ENCODE data around the gene F13A1. TPM values are rescaled to one million over a fixed set of nuclear protein-coding genes. Genes with fewer than 3 reads are reported as not detected.

Gene F13A1
- polyA plus RNA-seq, 10 donors, result 42.0 to 93.9 (median 54.2) TPM

DNA sequence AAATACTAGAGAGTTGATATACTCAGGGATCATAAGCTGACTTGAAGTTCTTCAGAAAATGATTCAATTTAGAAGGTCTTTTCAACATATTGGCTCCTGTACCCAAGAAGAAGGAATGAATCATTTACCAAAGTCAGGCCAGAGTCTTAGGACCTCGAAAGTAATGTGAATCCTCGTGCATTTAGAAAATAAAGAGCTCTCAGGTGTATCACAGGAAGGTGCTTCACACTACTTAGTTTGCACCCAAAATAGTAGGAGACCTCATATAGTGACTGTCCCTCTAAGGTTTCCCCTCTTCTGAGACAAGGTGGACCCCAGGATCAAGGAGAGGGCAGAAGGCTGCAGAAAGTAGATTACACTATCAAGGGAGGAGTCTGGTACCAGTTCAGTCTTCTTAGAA, 71.8 kb downstream of the F13A1 start:
- no peak for DNase-seq

DNA sequence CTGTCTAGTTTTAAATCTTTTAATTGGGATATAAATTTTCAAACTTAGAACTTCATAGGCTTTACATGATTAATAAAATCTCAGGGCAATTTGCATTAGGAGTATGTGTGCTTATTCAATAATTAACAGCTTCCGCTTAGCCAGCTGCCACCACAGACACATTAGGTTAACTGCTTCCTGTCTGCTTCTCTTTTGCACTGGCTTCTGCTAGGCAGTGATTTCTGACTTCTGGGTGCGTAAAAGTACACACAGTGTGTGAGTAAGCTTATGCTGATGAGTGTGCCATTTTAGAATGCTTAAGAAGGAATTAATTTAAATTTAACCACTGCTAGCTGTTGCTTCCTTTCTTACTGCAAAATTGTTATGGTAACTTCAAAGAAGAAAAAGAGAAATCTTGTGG, 73.9 kb downstream of the F13A1 start:
- no peak for DNase-seq

DNA sequence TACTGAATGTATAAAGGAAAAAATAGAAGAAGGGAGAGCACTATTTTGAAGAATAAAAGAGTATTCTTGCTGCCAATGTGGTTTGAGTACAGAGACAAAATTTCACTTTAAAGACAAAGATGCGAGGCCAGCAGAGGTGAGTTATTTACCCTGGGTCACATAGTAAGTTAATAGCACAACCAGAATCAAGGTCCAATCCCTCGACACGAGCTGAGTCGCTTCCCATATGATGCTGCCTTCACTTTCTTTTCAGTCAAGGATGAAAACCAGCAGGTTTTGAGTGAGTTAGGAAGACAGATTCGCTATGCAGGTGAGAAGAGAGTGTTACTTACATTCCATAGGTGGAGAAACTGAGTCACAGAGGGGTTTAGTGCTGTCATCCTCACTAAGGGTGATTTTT, 75.8 kb downstream of the F13A1 start:
- no peak for DNase-seq

DNA sequence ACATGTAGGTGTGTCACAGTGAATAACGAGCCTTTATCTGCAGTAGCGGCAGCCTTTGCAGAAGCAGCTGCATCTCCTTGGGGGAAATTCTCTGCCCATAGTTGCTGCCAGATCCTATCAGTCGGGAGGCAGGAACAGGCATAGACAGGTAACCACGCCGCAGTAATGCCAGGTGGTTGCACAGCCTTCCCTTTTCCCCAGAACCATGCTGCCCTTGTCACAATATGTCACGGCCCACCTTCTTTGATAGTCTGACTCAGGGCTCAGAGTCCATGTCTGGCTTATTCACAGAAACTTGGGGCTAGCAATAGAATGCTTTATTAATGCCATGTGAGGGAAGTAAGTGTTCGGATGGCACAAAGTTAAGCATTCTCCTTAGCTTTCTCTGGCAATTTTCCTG, 76.6 kb downstream of the F13A1 start:
- no peak for DNase-seq

DNA sequence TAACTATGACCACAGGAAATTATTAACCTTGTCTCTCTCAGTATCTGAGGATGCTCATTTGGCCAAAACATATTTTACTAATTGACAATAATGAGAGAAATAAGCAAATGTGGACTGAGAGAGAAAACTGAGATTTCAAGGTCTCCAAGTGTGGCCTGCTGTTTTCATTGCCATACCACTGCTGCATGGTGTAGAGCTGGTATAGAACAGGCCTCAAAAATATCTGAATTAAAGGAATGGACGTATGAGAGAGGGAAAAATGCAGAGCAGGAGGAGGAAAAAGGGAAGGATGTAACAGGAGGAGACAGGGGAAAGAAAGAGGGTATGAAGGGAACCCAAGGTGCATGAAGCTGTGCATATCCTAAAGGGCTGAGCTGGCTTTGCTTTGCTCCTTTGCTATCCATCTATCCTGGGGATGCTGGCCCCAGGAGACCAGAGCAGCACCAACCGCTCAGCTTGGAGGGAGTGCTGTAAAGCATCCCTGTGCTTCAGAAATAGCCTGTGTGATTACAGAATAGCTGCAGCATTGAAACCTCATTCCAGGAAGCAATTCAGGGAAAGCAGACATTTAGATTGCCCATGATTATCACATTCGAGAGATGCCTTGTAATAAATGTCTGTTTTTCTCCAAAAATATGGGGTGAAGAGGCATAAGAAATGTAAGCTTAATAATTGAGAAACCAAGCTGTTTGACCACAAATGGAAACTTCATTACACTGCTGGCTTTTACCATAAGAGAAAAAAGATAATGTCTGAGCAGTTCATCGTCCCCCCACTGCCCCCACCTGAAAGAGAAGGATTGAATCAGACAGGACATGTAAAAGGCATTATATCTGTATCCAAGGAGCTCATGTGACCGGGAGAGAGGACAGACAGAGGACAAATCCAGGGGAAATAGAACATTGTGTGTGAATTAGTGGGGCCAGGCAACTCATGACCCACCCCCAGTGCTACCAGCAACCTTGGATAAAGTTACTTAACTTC, 80.6 kb downstream of the F13A1 start:
- DNase-seq, result peak in 1 of 3 donors; percentile 13

DNA sequence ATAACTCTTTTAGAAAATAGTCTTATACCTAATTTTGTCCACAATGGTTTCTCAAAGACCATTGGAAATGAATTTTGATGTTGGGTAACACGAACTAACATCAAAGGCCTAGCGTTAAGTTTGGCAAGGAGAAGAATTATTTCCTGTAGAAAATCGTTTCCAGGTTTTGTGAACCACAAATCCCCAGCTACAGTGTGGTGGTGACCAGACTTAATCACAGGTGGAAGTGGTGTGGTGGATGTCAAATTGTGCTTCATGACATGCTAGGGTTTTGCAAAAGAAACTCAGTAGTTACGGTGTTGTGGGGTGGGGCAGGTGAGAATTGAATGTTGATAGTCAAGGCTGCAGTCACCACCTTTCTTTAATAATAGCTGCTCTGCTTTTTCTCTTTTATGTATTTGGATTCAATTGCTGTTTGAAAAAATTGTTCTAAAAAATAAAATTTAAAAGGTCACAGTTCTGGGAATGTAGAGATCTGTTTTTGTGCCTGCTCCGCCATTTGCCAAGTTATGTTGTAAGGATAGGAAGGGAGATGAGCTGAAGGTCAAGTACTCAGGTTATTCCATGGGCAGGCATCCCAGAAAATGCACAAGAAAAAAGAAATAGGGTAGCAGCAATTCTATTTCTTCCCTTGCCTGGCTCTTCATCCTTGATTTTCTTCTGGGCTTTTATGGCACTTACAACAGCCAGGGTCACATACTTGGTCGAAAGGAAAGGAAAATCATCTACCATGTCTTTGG, 83.6 kb downstream of the F13A1 start:
- no peak for DNase-seq

DNA sequence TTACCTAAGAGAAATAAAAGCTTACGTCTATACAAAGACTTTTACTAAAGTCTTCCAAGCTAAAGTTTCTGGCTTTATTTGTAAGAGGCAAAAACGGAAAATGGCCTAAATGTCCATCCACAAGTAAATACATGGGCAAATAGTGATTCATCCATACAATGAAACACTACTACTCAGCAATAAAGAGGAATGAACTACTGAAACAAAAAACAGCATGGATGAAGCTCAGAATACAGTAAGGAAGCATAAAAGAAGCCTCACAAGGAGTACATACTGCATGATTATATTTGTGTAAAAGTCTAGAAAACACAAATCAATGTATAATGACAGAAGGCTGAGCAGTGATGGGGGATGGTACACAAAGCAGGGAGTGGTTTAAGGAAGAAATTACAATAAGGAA, 84.7 kb downstream of the F13A1 start:
- DNase-seq, result no peak

DNA sequence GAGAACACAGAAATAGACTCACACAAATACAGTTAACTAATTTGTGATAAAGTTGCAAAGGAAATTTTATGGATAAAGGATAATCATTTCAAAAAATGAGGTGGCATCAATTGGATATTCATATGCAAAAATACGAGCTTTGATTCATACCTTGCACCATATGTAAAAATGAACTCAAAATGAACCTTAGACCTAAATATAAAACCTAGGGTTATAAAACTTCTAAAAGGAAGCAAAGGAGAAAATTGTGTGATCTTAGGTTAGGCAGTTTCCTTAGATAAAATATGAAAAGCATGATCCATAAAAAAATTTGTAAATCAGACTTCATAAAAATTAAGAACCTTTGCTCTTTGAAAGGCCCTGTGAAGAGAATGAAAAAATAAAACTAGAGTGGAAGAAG, 85.5 kb downstream of the F13A1 start:
- DNase-seq, result no peak

DNA sequence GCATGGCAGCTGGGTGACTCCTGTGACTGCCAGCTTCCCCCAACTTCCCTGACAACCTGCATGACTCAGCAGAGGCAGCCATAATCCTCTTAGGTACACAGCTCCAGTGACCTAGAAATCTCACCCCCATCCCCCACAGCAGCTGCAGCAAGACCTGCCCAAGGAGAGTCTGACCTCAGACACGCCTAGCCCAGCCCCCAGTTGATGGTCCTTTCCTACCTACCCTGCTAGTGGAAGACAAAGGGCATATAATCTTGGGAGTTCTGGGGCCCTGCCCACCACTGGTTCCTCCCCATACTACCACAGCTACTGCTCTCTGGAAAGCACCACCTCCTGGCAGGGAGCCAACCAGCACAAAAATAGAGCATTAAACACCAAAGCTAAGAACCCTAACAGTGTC, 90.2 kb downstream of the F13A1 start:
- no peak for DNase-seq

DNA sequence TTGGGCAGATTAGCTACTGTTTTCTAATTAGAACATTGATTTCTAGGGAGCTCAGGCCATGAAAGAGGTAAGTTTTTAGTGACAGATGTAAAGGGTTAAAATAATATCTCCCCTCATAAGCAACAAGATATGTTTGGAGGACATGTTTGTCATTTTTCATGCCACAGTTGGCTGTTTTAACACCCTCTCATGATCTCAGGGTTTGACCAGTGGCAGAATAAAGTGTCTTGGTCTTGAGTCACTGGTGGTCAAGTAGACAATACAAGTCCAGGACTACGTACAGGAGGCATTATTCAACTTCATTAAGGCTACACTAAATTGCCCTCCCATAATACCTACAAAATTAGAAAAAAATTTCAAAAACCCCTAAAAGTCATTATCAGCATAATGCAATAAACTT, 92.6 kb downstream of the F13A1 start:
- DNase-seq, result no peak

DNA sequence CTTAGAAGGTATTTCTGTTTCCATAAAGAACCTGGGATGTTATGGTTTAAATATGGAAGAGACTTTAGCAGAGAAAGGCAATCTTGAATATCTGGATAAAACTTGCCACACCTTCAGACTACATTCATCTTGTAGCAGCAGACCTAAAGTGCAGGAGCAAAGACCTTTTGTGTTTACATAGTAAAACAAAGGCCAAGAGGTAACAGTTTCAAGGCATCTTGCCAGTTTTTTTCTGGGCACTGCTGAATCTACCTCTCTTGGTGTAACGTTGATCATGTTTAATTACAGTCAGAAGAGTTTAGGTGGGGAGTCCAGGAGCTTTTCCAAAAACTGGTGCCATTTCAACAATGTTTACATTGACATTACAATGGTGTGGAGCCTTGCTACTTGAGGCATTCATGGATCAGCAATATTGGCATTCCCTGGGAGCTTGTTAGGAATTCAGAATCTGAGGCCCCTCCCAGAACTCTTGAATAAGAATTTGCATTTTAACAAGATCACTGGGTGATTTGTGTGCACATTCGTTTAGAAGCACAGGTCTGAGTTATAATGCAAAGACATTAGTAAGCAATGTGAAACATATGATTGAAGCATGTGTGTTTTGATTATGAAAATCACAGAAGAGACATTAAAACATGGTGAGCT, 94.5 kb downstream of the F13A1 start:
- no peak for DNase-seq

DNA sequence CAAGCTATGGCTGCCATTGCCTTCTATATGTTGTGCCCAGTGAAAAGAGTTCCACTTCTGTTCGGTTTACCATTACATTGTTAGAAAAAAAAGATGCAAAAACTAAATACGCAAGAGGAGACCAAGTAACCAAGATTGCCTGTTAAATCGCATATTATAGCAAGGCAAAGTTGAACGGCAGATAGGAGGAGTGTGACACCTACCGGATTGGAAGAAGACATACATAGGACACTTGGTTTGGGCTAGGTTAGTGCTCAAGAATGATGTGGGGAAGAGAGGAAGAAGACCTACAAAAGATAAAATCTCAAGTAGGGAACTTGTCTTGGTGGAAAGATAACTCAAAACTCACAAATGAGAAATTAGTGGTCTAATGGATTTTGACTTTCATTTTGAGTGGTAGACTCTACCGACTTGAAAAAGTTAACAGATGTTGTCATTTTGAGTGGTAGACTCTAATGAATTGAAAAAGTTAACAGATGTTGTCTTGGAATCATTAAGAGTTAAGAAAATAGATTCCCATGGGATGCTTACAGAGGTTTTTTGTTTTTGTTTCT, 95.5 kb downstream of the F13A1 start:
- DNase-seq, result no peak

DNA sequence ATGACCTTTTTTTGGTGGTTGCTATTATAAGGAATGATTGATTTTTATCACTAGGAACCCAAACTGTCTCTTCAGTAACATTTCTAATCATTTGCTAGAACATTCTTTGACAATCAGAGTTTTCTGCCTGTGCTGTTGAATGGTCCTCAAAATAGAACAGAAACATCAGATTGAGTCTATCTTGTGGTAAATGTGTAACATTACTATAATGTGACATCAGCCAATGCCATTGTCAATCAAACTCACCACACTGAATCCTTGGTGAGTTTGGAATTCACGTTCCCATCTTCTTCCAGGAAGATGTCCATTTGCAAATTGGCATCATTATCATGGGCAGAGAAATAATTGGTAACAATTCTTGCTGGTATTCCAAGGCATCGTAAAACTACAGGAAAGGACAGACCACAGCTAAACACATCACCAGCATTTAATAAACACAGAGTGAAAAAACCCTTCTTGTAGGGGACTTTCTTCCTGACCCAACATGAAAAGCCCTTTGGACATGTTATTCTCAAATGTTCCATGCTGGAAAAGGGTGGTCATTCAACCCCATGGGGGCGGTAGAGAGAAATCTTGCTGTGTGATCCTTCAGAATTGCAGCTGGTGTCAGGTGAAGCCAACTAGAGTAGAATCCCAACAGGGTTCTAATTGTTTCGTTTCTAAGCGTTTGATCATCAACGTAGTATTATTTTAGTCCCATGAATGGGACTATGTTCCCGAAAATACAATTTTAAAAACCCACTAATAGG, 98.5 kb downstream of the F13A1 start:
- no peak for DNase-seq

DNA sequence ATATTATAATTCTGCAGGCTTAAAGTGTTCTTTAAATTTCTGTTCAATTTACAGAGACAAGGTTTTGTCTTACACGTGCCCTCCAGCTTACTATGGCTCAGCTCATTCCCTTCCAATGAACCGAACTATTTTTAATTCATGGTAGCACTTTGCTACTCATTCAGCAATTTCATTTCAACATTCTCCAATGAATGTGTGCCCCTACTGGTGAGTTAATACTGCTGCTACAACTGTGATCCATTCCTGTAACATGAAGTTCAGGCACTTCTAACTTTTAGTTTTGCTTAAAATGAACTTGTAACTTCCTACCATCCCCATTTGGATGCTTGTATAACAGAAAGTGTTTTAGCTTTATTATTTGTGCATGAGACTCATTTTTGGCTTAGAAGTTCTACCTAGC, 99.7 kb downstream of the F13A1 start:
- DNase-seq, result no peak

DNA sequence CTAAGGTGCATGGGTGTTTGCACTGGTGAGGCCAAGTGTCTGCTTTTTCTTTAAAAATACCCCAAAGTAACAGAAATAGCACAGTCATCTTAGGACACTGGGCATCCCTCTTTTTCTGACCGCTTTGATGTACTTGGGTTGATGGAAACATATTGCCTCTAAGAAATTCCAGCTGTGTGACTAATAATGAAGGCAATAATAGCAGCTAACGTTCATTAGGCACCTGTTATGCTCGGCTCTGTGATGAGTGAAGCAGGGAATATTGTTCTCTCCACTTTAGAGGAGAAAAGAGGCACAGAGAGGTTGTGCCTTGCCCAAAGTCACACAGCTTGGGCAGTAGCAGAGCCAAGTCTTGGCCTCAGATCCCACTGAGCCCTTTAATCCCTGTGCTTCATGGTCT, 100.7 kb downstream of the F13A1 start:
- no peak for DNase-seq

DNA sequence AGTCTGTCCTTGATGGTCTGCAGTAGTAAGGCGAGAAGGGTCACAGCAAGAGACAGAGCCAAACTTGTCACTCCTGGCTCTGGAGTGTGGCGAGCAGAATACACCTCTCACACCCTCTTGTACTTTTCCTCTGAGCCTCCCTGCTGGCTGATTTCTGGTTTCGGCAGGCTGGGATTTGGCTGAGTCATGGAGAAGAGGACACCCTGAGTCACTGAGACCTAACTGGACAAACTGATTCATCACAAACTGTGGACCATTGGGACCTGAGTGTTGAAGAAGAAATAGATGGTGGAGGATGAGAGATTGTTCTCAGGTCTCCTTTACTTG, 101.7 kb downstream of the F13A1 start:
- peak in 1 of 3 donors; percentile 31 for DNase-seq

DNA sequence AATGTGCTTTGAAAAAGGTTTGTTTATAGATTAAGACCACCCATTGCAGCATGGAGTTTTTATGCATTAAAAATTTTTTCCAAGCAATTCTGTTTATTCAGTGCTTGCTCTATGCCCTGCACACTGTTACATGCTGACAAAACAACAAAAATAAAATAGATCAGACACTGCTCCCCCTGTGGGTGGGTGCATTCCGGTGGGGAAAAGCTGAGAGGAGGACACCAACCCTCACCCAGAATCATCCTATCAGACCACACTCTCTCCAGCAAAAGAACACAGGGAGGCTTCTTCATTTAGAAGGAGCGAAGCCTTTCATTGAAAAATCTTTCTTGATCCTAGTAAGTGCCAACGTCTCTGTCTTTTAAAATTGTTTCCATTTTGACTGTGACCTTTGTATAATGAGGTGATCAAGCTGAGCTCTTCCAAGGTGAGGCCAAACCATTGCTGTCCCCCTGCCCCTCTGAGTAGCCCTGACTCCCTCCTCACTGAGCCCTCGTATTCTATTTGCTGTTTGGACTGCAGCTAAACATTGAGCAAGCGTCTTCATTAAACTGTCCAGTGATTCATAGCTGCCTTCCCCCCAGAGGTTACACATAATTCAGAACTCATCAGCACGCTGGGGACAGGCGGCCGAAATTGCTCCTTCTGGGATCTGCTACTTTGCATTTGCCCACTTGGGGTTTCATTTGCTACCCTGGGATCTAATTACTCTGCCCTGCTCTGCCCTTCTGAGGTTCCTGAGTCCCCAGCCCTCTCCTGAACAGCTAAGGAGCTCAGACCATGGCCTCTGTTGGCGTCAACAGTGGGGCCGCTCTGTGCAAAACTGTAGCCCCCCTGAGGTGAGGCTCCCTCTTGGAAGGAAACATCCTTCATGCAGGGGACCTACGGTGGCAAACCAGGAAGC, 102.4 kb downstream of the F13A1 start:
- DNase-seq, result no peak

DNA sequence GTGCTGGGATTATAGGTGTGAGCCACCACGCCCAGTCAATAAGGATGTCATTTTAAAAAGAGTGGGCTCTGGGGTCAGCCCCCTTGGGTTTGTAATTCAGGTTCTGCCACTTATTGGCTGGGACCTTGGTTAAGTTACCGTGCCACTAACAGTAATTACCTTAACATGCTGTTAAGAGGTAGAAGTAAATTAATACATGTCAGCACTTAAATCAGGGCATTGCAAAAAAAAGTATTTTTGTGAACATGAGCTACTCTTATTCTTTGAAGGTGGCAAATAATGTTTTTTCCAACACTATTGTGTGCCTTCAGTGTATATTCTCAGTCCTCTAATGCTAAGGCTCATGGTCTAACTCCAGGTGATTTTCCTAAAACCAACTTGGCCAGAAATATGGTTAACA, 109.5 kb downstream of the F13A1 start:
- DNase-seq, result no peak

DNA sequence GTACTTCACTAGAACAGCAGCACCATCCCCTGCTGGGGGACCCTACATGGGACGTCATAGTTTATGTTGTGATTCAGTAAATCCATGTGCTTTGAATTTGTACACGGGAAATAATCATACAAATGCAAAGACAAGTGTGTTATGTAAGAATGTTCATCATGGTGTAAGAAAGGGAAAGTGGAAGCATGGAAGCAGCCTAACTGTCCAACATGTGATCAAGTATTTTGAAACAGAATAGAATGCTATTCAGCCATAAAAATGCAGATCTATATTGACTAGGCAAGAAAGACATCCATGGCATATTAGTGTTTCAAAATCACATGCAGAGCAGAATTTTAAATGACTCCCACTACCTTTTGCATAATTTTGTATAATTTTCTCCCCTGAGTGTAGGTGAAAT, 117.6 kb downstream of the F13A1 start:
- DNase-seq, result no peak

DNA sequence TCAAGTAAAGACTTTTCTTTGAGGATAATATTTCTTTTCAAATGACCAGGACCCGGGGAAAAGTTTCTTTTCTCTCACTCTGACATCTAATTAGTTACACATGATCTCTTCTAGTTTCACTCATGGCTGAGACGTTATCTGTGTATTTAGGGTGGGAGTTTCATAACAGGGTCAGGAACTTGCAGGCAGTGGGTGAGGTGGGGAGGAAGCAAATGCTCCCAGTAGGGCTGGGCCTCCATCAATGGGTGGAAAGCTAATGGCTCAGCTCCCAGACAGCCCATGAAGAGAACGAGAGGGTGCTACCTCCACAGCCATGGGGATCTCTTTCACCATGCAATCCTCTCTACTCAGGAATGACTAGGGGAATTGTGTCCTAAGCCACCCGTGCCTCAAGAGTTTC, 119.3 kb downstream of the F13A1 start:
- DNase-seq, result no peak

DNA sequence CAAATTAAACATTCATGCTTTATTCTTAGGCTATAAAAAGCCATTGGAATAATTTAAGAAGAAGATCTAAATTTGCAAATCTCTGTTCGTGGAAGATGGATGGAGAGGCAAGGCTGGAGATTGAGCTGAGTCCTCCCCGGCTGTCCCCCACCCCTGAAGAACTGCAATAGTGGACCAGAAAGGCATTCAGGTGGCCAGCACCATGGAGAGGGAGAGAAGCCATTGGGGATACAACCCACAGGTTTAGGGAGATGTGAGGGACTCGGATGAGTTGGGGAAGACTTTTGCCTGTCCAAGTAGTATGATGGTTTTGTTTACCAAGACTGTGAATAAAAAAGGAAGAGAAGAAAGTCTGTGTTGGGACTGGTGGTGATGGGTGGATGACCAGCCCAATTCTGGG, 120.8 kb downstream of the F13A1 start:
- no peak for DNase-seq

Data from muscle of back (tissue), 11 donors.